ENCODE data around the gene YJEFN3. TPM values are rescaled to one million over a fixed set of nuclear protein-coding genes. Genes with fewer than 3 reads are reported as not detected.

YJEFN3 gene
- total RNA-seq, 1 donor from 2014 or later = 4.5 TPM

DNA sequence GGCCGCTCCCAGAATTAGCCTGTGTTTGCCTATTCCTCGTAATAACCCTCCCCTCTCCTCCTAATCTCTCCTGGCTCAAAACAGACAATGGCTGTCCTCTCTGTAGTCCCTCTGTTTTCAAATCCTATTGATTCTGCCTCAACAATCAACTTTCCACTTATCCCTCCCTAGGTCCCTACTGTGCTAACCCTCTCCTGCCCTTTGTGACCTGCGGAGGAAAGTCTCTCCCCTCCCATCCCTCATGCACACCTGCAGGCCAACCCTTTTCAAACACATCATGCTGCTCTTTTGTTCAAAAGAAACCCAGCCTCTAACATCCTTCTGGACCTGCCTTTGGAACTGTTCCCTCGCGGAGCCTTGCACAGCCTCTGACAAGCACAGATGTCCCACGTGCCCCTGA is 46.7 kb downstream of the YJEFN3 start:
- no peak for DNase-seq (ENCODE audit: low read depth)

DNA sequence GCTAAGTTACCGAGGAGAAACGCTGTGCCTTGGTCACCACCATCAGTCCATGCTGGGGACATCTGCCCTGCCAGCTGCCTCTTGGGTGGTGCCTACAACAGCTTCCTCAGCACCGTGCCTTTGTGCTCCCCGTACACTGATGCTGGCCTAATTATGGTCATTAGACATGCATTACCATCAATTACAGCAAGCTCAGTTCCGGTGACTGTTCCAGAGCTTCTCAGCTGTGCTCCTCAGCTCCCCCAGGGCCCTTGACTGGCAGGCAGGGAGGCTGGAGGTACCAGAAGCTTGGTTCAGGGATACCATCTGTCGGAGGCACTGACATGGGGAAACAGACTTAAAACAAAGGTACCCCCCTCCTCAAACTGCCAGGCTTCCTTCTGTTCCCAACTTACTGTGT is 49.5 kb downstream of the YJEFN3 start:
- no peak for DNase-seq (ENCODE audit: low read depth)

DNA sequence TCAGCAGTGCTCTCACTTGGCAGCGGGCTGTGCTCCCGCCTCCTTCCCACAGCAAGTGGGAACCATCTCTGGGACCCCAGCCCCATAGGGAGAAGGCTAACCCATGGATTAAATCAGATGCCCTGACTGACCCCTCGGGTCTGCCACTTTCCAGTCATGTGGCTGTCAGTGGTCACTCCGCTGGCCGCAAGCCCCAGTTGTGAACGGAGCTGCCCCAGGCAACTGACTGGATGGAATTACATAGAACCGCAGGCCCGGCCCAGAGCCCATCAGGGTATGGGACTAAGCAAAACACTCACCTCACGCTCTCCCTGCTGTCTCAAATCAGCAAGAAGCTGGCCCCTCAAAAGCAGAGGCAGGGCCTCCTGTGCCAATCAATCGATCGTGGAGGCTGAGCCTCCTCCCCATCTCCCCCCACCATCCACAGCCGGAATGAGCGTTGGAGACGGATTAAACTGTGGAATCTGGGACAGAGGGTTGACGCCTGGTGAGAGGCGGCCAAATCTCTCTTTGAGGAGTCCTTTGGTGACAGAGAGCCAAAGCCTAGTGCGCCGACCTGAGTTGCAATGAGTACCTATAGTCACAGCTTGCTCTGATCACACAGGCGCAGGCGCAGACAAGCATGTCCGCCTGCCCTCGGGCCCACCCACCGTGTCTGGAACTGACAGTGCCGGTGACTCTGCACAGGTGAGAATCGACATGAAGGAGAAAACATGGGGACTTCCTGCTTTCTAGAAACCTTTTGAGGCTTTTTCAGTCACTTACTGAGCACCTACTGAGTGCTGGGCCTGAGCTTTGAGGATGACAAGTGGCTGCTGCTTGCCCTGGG is 51.0 kb downstream of the YJEFN3 start:
- no peak for DNase-seq (ENCODE audit: low read depth)

DNA sequence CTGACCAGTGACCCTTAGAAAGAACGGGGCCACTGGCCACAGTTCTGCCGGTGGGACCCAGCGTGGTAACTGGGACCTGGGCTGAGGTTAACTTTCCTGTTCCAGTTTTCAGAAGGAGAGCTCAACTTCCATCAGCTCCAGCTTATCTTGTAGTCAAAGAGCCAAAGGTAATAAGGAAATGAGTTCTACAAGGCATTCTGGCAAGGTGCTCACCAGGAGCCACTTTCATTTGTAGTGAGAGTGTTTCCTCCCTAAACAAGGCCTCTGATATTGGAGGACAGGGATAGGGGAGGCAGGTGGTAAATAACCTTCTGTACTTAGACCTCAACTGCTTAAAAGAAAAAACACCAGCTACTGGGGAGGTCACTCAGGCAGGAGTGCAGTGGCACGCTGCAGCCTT is 51.7 kb downstream of the YJEFN3 start:
- DNase-seq (ENCODE audit: low read depth) = no peak

DNA sequence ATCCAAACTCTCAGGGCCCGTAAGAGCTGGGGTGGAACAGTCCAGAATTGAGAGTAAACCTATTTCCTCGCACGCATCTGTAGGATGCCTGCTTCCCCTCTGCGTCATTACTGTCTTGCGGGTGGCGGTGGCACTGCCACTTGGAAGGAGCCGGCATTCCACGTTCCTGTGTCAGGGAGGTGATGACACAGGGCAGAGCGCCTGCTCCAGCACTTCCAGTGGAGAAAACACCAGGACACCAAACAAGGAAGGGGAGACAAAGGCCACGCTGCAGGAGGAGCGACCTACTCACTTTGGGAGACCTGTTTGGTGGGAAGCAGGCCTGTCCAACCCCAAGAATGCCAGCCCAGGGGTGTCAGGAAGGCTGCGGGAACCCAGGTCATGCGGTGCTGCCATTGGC is 52.7 kb downstream of the YJEFN3 start:
- DNase-seq (ENCODE audit: low read depth) = no peak

DNA sequence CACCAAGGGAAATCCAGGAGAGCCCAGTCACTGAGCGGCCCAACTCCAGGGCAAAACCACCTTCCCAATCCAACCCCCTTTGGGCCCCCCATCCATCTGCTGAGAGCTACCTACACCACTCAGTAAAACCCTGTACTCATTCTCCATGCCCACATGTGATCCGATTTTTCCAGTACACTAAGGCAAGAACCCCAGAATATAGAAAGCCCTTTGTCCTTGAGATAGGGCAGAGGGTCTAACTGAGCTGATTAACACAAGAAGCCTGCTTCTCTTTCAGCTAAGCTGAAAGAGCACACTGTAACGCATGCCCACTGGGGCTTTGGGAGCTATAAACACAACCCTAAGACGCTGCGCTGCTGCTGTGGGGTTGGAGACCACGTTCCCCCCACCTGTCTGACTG is 53.8 kb downstream of the YJEFN3 start:
- no peak for DNase-seq (ENCODE audit: low read depth)

DNA sequence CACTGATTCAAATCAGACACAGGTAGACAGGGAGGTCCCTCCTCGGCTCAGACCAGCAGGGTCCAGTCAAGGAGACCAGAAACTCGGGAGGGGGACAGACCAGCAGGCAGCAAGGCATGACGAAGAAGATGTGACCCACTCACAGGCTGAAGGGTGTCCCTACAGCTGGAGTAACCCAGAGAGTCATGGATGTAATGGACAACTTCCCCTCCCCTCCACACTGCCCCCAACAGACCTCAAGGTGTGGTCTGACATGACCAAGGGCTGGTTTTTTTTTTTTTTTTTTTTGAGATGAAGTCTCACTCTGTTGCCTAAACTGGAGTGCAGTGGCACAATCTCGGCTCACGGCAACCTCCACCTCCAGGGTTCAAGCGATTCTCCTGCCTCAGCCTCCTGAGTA is 55.6 kb downstream of the YJEFN3 start:
- no peak for DNase-seq (ENCODE audit: low read depth)

Other genes with a start within 250 kb of the YJEFN3 start
- gene SUGP1, start 208.4 kb upstream of the YJEFN3 start, total RNA-seq = 32.6 and 36.4 TPM in 2 replicates
- gene MAU2, start 208.1 kb upstream of the YJEFN3 start, total RNA-seq = 32.0 and 40.3 TPM in 2 replicates
- gene GATAD2A, start 123.2 kb upstream of the YJEFN3 start, total RNA-seq = 49.5 and 65.8 TPM in 2 replicates
- gene TSSK6, start 13.4 kb upstream of the YJEFN3 start, total RNA-seq = 0.91 and 1.4 TPM in 2 replicates
- gene NDUFA13, start 12.7 kb upstream of the YJEFN3 start, total RNA-seq = 18.0 and 46.5 TPM in 2 replicates
- gene CILP2, start 9.4 kb downstream of the YJEFN3 start, total RNA-seq = 0.26 and 0.62 TPM in 2 replicates
- gene PBX4, start 89.8 kb downstream of the YJEFN3 start, total RNA-seq = 1.1 and 1.8 TPM in 2 replicates
- gene LPAR2, start 99.3 kb downstream of the YJEFN3 start, total RNA-seq = 3.1 and 3.7 TPM in 2 replicates
- 12.4 and 13.3 TPM in 2 replicates for gene GMIP, start 114.7 kb downstream of the YJEFN3 start, total RNA-seq
- 102 and 113 TPM in 2 replicates for gene ATP13A1, start 134.8 kb downstream of the YJEFN3 start, total RNA-seq
- gene ZNF101, start 139.9 kb downstream of the YJEFN3 start, total RNA-seq = 2.4 and 5.2 TPM in 2 replicates
- gene ZNF14, start 204.2 kb downstream of the YJEFN3 start, total RNA-seq = 5.4 and 5.6 TPM in 2 replicates